ENCODE data around the gene MEIS2.

Gene MEIS2

GRCh38 chr15:36914960-36915808 is 185.2 kb downstream of the MEIS2 start:
- TF ChIP-seq REST (IDR thresholded peaks at IDR 0.05; ENCODE audit: insufficient read depth in 1 of 2, low read depth in 2 of 2, low read length in 2 of 2), result no peak
- TF ChIP-seq TAF1 (IDR thresholded peaks at IDR 0.05; ENCODE audit: borderline replicate concordance, insufficient read depth, low read length), result no peak
- TF ChIP-seq SIN3A (IDR thresholded peaks at IDR 0.05; ENCODE audit: borderline replicate concordance, insufficient read depth, low read length), result no peak
- TF ChIP-seq FOXP2 (optimal IDR thresholded peaks at IDR 0.05; ENCODE audit: borderline replicate concordance, extremely low read depth, extremely low read length, insufficient read depth), result no peak
- no peak for TF ChIP-seq POLR2AphosphoS5 (IDR thresholded peaks at IDR 0.05; ENCODE audit: low read depth, low read length)

DNA sequence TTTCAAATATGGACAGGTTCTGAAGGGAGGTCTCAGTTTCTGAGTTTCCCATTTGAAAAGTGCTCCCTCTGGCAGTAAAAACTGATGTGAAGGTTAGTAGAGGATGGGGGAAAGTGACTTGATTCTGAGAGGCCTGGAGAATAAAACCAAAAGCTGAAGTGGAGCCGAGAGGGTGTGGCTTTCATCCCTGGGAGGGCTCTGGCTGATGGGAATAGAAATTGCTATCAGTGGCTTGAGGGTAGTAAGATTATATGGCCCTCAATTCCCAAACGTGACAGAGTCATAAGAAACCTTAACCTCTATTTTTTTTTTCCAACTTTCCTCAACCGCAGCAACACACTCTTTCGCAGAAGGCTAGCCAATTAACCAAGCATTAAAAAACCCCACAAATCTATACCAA is 185.9 kb downstream of the MEIS2 start:
- TF ChIP-seq SIN3A (IDR thresholded peaks at IDR 0.05; ENCODE audit: borderline replicate concordance, insufficient read depth, low read length) (no peak), REST (IDR thresholded peaks at IDR 0.05; ENCODE audit: insufficient read depth in 1 of 2, low read depth in 2 of 2, low read length in 2 of 2) (no peak), FOXP2 (optimal IDR thresholded peaks at IDR 0.05; ENCODE audit: borderline replicate concordance, extremely low read depth, extremely low read length, insufficient read depth) (no peak), POLR2AphosphoS5 (IDR thresholded peaks at IDR 0.05; ENCODE audit: low read depth, low read length) (no peak)

GRCh38 chr15:36912311-36912712 is 188.0 kb downstream of the MEIS2 start:
- no peak for TF ChIP-seq POLR2AphosphoS5 (IDR thresholded peaks at IDR 0.05; ENCODE audit: low read depth, low read length)
- no peak for TF ChIP-seq FOXP2 (optimal IDR thresholded peaks at IDR 0.05; ENCODE audit: borderline replicate concordance, extremely low read depth, extremely low read length, insufficient read depth)
- no peak for TF ChIP-seq REST (IDR thresholded peaks at IDR 0.05; ENCODE audit: insufficient read depth in 1 of 2, low read depth in 2 of 2, low read length in 2 of 2)
- no peak for TF ChIP-seq TAF1 (IDR thresholded peaks at IDR 0.05; ENCODE audit: borderline replicate concordance, insufficient read depth, low read length)
- no peak for TF ChIP-seq SIN3A (IDR thresholded peaks at IDR 0.05; ENCODE audit: borderline replicate concordance, insufficient read depth, low read length)

DNA sequence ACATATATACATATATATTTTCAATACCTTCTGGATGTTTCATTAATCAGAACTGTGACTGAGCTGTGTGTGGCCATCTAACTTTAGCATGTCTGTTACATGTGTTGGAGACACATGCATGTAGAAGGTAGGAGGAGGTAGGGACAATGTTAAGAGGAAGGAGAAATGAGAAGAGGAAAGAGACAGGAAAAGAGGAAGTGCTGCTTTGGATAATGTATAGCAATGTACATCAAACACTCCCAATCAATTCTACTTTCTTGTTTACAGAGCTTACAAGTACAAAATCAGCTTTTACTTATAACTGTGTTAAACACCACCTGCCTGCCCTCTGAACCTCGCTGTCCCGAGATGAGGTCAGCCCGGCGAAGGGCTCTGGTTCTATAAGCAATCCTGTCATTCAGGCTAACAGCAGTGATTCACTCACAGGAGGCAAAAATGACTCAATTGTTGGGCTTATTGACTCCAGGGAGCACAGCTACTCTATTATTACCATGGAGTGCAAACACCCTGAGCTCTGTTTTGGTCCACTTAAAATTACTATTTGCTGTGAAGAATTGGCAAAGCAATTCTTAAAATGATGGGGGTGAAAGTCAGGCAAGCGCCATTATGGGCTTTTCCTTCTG is 188.9 kb downstream of the MEIS2 start:
- TF ChIP-seq FOXP2 (optimal IDR thresholded peaks at IDR 0.05; ENCODE audit: borderline replicate concordance, extremely low read depth, extremely low read length, insufficient read depth) (no peak), POLR2AphosphoS5 (IDR thresholded peaks at IDR 0.05; ENCODE audit: low read depth, low read length) (no peak), REST (IDR thresholded peaks at IDR 0.05; ENCODE audit: insufficient read depth in 1 of 2, low read depth in 2 of 2, low read length in 2 of 2) (no peak), SIN3A (IDR thresholded peaks at IDR 0.05; ENCODE audit: borderline replicate concordance, insufficient read depth, low read length) (no peak), TAF1 (IDR thresholded peaks at IDR 0.05; ENCODE audit: borderline replicate concordance, insufficient read depth, low read length) (no peak)
